Smooth muscle cell (in vitro differentiated cells): ENCODE data around the gene PAQR5. TPM values are rescaled to one million over a fixed set of nuclear protein-coding genes. Genes with fewer than 3 reads are reported as not detected.

Experiments used
- DNase-seq: peaks from one replicate; lab custom pipeline; 2025; ENCODE audit not compliant: unreplicated experiment; lab: John Stamatoyannopoulos, UW
- H2AFZ ChIP-seq: fragments of 200-600 bp; sonication (generic); 2 replicates; pipeline ENCODE4 v1.6.0; 2016; ENCODE audit warnings: antibody characterized with exemption, low read depth, mild to moderate bottlenecking
- H3F3A ChIP-seq: fragments of 200-600 bp; sonication (generic); 2 replicates; pipeline ENCODE4 v1.6.0; 2017; ENCODE audit warnings: antibody characterized with exemption, low read depth
- H3K27ac ChIP-seq: fragments of 200-600 bp; sonication (generic); 2 replicates; pipeline ENCODE4 v1.5.1; 2016; ENCODE audit warnings: low read depth, mild to moderate bottlenecking
- H3K27me3 ChIP-seq: fragments of 200-600 bp; sonication (generic); 2 replicates; pipeline ENCODE4 v1.6.1; 2016; ENCODE audit warnings: low read depth, mild to moderate bottlenecking
- H3K36me3 ChIP-seq: fragments of 200-600 bp; sonication (generic); 2 replicates; pipeline ENCODE4 v1.5.1; 2016; ENCODE audit warnings: low read depth
- H3K4me1 ChIP-seq: fragments of 200-600 bp; sonication (generic); 2 replicates; pipeline ENCODE4 v1.5.1; 2016; ENCODE audit warnings: low read depth
- H3K4me2 ChIP-seq: fragments of 200-600 bp; sonication (generic); 2 replicates; pipeline ENCODE4 v1.6.0; 2016; ENCODE audit warnings: mild to moderate bottlenecking
- H3K4me3 ChIP-seq: fragments of 200-600 bp; sonication (generic); 2 replicates; pipeline ENCODE4 v1.5.1; 2016; ENCODE audit warnings: mild to moderate bottlenecking
- H3K79me2 ChIP-seq: fragments of 200-600 bp; sonication (generic); 2 replicates; pipeline ENCODE4 v1.6.0; 2016; ENCODE audit warnings: low read depth, mild to moderate bottlenecking
- H3K9ac ChIP-seq: fragments of 200-600 bp; sonication (generic); 2 replicates; pipeline ENCODE4 v1.6.0; 2016; ENCODE audit warnings: low read depth
- H3K9me3 ChIP-seq: fragments of 200-600 bp; sonication (generic); replicated peaks from 2 replicates; pipeline ENCODE4 v1.5.1; 2016; ENCODE audit warnings: low read depth
- H4K20me1 ChIP-seq: fragments of 200-600 bp; sonication (generic); 2 replicates; pipeline ENCODE4 v1.6.0; 2016; ENCODE audit warnings: low read depth
- WGBS: methylation state at CpG from one replicate; pipeline ENCODE4 v1.1.7; 2016; ENCODE audit warnings: low lambda C conversion rate; 5-methylcytosine and 5-hydroxymethylcytosine counted together
- polyA plus RNA-seq: library from polyadenylated mRNA; unstranded; fragments of >200 nt; fragmentation: Nextera tagmentation; extraction: Ambion mirVana; gene quantifications from 2 replicates; pipeline ENCODE4 v1.2.1, GENCODE V29; 2016
- total RNA-seq: library from RNA; depleted of rRNA; stranded (reverse); fragments of >200 nt; gene quantifications from 2 replicates; pipeline ENCODE4 v1.2.3, GENCODE V29; 2014
- TF ChIP-seq, protein P1 (sequence below): fragments of 200-600 bp; sonication (generic); IDR thresholded peaks from 2 replicates; pipeline ENCODE4 v1.5.1; 2017; ENCODE audit warnings: borderline replicate concordance, mild to moderate bottlenecking, antibody characterized with exemption; ENCODE audit not compliant: insufficient read depth, poor library complexity, severe bottlenecking

PAQR5 gene
- total and polyA plus RNA-seq, 2 experiments from 2014 or later = 1.5 to 1.6 TPM

DNA sequence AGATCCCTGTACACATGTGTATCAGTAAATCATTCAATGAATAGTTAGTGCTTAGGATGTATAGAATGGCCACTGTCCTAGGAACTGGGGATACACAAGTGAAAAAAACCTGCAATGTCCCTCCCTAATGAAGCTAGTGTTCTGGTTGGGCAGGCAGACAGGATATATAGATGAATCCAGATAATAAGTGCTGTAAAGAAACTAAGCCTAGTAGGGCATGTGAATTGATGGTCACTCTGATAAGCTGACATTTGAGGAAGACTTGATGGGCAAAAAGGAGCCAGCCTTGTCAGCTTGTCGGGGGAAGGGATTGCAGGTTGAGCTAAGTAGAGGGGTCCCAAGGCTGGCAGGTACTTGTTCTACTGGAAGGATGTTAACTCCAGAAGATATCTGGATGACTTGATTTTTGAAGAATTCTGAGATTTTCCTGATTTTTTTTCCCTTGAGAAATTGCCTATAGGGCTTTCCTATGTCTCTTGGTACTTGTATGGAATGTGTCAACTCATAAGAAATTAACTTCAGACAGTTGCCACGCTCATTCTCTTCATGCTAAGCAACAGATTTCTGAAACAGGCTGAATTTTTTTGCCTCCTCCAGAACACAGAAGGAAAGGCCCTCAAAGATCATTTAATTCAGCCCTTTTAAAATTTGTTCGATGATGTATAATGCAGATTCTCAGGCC lies 109.1 kb downstream of the PAQR5 start:
- no peaks in the 10 kb centered on the region for H3K9me3 ChIP-seq
- no peak overlapping the region for H3K4me2 ChIP-seq
- H3K79me2 ChIP-seq = peaks cover 35% of the 10 kb centered on the region
- H3F3A ChIP-seq = no peaks in the 10 kb centered on the region
- H3K4me1 ChIP-seq = no peaks in the 10 kb centered on the region
- WGBS = 83% methylated on average over 3 of the region's 3 CpGs
- H3K27me3 ChIP-seq = no peaks in the 10 kb centered on the region
- no peak for DNase-seq
- no peak overlapping the region for H3K9ac ChIP-seq
- H2AFZ ChIP-seq = no peak overlapping the region
- H3K36me3 ChIP-seq = no peaks in the 10 kb centered on the region
- H3K27ac ChIP-seq = no peak overlapping the region
- H3K4me3 ChIP-seq = no peak overlapping the region
- peaks cover 23% of the 10 kb centered on the region for H4K20me1 ChIP-seq
- TF ChIP-seq, protein P1, sequence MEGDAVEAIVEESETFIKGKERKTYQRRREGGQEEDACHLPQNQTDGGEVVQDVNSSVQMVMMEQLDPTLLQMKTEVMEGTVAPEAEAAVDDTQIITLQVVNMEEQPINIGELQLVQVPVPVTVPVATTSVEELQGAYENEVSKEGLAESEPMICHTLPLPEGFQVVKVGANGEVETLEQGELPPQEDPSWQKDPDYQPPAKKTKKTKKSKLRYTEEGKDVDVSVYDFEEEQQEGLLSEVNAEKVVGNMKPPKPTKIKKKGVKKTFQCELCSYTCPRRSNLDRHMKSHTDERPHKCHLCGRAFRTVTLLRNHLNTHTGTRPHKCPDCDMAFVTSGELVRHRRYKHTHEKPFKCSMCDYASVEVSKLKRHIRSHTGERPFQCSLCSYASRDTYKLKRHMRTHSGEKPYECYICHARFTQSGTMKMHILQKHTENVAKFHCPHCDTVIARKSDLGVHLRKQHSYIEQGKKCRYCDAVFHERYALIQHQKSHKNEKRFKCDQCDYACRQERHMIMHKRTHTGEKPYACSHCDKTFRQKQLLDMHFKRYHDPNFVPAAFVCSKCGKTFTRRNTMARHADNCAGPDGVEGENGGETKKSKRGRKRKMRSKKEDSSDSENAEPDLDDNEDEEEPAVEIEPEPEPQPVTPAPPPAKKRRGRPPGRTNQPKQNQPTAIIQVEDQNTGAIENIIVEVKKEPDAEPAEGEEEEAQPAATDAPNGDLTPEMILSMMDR = no peak

GRCh38 chr15:69408841-69409240 lies 110.1 kb downstream of the PAQR5 start:
- peaks cover 31% of the 10 kb centered on the region for H4K20me1 ChIP-seq
- 75% methylated on average over 3 of the region's 3 CpGs for WGBS

DNA sequence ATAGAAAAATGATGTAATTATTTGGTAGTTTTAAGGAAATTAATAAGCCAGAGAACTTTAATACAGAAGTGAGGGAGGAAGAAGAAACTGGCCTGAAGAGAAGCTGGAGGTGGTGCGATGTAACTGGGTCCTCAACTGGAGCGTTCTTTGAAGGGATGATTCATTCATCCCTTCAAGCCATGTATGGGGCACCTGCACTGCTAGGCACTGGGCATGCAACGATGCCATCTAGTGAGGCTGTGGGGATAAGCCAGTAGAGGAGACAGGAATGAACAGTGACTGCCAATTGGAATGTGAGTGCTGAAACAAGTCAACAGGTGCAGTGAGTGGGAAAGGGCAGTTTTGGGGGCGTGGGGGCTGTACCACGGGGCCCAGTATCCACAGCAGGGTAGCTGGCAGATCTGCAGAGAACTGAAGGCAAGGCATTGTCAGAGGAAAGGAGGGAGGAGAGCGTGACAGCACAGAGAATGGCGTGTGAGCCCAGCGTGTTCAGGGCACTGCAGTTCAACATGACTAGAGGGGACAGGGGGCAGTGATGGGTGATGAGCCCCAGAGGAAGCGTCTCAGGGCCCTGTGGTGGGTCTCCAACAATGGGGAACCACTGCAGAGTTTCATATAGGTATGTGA lies 111.6 kb downstream of the PAQR5 start:
- no peaks in the 10 kb centered on the region for H3K27me3 ChIP-seq
- peaks cover 6% of the 10 kb centered on the region for H3F3A ChIP-seq
- no peak overlapping the region for H2AFZ ChIP-seq
- H3K9ac ChIP-seq = no peak overlapping the region
- H3K4me2 ChIP-seq = no peak overlapping the region
- 75% methylated on average over 9 of the region's 9 CpGs for WGBS
- H3K9me3 ChIP-seq = no peaks in the 10 kb centered on the region
- H3K36me3 ChIP-seq = no peaks in the 10 kb centered on the region
- no peak overlapping the region for H3K27ac ChIP-seq
- TF ChIP-seq, protein P1 = no peak
- peaks cover 4% of the 10 kb centered on the region for H3K4me1 ChIP-seq
- no peak for DNase-seq
- no peak overlapping the region for H3K4me3 ChIP-seq
- peaks cover 44% of the 10 kb centered on the region for H3K79me2 ChIP-seq
- peaks cover 31% of the 10 kb centered on the region for H4K20me1 ChIP-seq

More at GRCh38 chr15:69408841-69409240, 110.1 kb downstream of the PAQR5 start:
- H3K79me2 ChIP-seq = peaks cover 42% of the 10 kb centered on the region
- no peak overlapping the region for H3K27ac ChIP-seq
- no peak overlapping the region for H3K9ac ChIP-seq
- no peaks in the 10 kb centered on the region for H3K9me3 ChIP-seq
- no peaks in the 10 kb centered on the region for H3K27me3 ChIP-seq
- no peaks in the 10 kb centered on the region for H3F3A ChIP-seq
- no peak overlapping the region for H2AFZ ChIP-seq
- H3K4me1 ChIP-seq = no peaks in the 10 kb centered on the region
- no peaks in the 10 kb centered on the region for H3K36me3 ChIP-seq
- TF ChIP-seq, protein P1 = no peak
- no peak overlapping the region for H3K4me2 ChIP-seq
- H3K4me3 ChIP-seq = no peak overlapping the region
- no peak for DNase-seq
